ENCODE results near the gene TEC. TPM values are rescaled to one million over a fixed set of nuclear protein-coding genes. Genes with fewer than 3 reads are reported as not detected.

The TEC gene
- total RNA-seq, 1 donor from 2014 or later = 7.7 TPM

DNA sequence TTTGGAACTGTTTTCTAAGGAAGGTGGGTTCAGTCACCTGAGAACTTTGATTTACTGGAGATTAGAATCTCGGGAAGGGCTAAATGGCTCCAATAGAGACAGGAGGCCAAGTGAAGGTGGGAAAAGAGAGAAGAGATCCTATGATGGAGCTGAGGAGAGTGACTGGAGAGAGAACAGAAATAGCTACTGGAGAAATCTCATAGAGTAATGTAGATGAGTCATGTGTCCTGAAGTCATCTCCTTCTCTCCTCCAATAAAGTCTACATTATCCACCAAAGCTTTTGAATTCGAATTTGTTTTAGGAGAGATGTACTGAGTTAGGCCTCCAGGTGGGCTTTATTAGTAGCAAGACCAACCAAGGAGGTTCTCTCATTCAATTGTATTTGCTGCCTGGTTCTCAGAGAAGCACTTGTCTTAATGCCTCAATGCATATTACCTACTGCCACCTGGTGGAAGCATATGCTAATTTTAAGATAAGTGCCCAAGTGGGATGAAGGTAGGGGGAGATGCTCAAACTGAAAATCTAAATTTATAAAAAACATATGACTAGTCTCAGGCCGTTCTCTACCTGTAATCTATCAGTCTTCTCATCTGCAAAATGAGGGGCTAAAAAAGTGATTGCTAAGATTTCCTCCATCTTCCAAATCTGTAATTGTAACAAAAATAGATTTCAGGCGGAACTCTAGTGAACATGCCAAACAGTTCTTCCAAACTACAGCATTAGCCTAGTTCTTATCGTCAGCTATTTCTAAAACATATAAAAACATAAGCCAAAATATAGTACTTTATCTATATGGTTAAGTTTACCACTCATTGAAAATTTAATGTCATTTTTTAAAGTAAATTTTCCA is 160.0 kb downstream of the TEC start:
- Histone ChIP-seq H3K9me3 (no peaks in the 10 kb centered on the region), H3K4me1 (no peaks in the 10 kb centered on the region), H3K4me3 (no peak overlapping the region), H3K27me3 (no peaks in the 10 kb centered on the region), H3K36me3 (no peaks in the 10 kb centered on the region), H3K27ac (no peak overlapping the region)
- ATAC-seq (peak; percentile 68), DNase-seq (no peak)
- intact Hi-C loops (cut with DNase I) = no loop called here
- TF ChIP-seq, protein P1, sequence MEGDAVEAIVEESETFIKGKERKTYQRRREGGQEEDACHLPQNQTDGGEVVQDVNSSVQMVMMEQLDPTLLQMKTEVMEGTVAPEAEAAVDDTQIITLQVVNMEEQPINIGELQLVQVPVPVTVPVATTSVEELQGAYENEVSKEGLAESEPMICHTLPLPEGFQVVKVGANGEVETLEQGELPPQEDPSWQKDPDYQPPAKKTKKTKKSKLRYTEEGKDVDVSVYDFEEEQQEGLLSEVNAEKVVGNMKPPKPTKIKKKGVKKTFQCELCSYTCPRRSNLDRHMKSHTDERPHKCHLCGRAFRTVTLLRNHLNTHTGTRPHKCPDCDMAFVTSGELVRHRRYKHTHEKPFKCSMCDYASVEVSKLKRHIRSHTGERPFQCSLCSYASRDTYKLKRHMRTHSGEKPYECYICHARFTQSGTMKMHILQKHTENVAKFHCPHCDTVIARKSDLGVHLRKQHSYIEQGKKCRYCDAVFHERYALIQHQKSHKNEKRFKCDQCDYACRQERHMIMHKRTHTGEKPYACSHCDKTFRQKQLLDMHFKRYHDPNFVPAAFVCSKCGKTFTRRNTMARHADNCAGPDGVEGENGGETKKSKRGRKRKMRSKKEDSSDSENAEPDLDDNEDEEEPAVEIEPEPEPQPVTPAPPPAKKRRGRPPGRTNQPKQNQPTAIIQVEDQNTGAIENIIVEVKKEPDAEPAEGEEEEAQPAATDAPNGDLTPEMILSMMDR (IDR thresholded peaks at IDR 0.05) = peak; percentile 42

DNA sequence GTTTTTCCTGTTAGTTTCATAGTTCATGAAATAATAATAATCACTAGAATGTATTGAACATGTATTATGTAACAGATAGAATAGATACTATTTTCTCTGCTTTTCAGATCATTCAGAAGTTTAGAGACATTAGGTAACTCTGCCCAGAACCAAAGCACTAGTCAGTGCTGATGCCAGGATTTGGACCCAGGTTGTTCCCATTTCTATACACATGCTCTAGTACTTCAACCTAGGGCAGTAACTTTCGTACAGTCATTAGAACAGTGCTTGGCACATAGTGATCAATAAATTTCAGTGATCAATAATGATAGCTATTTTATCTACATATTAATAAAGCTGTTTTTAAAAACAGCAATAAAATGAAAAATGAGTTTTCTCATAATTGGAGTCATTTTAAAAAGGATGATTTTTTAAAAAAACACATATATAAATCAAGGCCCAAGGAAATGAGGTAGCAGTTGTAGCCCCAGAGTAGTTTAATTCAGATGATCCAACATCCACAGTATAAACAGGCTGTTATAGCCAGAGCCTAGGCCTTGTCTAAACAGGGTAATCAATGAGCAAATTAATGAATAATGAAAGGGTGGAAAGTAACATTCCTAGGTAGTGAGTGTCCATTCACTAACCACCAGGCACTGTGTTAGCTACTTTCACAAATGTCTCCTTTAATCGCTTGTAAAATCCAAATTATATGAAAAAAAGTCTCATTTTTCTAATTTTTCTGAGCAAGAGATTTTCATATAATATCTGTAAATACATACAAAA is 161.1 kb downstream of the TEC start:
- Histone ChIP-seq H3K4me3 (no peak overlapping the region), H3K9me3 (no peaks in the 10 kb centered on the region), H3K4me1 (no peaks in the 10 kb centered on the region), H3K27ac (no peak overlapping the region), H3K27me3 (no peaks in the 10 kb centered on the region), H3K36me3 (no peaks in the 10 kb centered on the region)
- intact Hi-C loops (cut with DNase I) = no loop called here
- TF ChIP-seq, protein P1 (IDR thresholded peaks at IDR 0.05) = no peak
- ATAC-seq (no peak), DNase-seq (no peak)

DNA sequence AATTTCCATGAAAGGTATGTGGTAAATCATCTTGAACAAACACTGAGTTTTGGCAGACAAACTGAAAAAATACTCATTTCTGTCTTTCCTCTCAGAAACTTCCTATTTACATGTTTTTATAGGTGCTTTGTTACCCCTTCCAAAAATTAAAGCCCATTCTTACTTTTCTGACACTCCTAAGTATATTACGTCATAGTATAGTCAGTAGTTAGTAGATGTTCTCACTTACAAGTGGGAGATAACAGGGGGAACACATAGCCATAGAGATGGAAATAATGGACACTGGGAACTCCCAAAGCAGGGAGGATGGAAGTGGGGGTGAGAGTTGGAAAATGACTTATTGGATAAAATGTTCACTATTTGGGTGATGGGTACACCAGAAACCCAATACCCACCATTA is 164.4 kb downstream of the TEC start:
- no peaks in the 10 kb centered on the region for H3K27me3 ChIP-seq
- ATAC-seq = no peak
- intact Hi-C loops (cut with DNase I) = no loop called here

DNA sequence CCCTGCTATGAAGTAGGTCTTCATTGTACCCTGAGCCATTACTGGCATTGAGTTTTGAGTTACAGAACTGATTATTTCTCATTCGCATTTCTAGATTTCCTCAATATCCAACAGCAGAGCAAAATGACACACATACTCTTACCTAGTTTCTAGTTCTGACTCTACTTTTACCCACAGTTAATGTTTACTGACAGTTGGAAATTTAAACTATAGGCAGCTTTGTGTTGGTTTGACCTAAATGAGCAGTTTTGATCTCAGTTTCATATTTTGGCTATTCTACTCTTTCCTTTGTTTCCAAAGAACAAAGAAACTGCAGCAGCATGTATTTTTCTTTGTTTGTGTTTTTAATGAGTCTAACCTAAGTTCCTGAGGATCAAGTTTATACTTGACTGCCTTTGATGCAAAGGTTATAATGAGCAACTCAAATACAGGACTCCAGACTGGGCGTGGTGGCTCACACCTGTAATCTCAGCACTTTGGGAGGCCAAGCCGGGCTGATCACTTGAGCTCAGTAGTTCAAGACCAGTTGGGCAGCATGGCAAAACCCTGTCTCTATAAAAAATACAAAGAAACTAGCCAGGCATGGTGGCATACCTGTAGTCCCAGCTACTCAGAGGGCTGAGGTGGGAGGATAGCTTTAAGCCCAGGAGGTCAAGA is 166.0 kb downstream of the TEC start:
- no peaks in the 10 kb centered on the region for H3K4me1 ChIP-seq
- intact Hi-C loops (cut with DNase I) = no loop called here
- ATAC-seq = no peak

More for the DNA sequence above, 164.4 kb downstream of the TEC start:
- no peaks in the 10 kb centered on the region for H3K9me3 ChIP-seq
- DNase-seq = no peak
- H3K36me3 ChIP-seq = no peaks in the 10 kb centered on the region
- H3K4me1 ChIP-seq = no peaks in the 10 kb centered on the region
- TF ChIP-seq, protein P1 (IDR thresholded peaks at IDR 0.05) = no peak
- H3K4me3 ChIP-seq = no peak overlapping the region
- H3K27ac ChIP-seq = no peak overlapping the region

DNA sequence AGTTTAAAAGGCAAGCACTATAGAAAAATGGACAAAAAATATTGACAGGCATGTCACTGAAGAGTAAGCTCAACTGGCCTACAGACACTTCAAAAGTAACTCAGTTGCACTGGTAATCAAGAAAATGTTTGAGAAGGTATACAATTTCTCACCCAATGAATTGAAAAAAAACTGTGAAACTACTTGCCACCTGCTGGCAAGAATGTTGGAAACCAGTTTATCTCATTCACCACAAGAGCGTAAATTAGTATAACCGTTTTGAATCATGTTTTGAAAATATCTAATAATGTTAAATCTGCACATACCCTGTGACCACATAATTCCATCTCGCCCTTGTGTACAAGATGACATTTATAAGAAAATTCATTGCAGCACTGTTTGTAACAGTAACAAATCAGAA is 167.3 kb downstream of the TEC start:
- no peak for ATAC-seq
- no peaks in the 10 kb centered on the region for H3K4me1 ChIP-seq
- no peak overlapping the region for H3K4me3 ChIP-seq
- TF ChIP-seq, protein P1 (IDR thresholded peaks at IDR 0.05) = no peak
- intact Hi-C loops (cut with DNase I) = no loop called here
- no peaks in the 10 kb centered on the region for H3K27me3 ChIP-seq
- DNase-seq = no peak
- H3K9me3 ChIP-seq = no peaks in the 10 kb centered on the region
- no peaks in the 10 kb centered on the region for H3K36me3 ChIP-seq
- no peak overlapping the region for H3K27ac ChIP-seq

More for the DNA sequence above, 166.0 kb downstream of the TEC start:
- TF ChIP-seq, protein P1 (IDR thresholded peaks at IDR 0.05) = no peak
- Histone ChIP-seq H3K9me3 (no peaks in the 10 kb centered on the region), H3K36me3 (no peaks in the 10 kb centered on the region), H3K27me3 (no peaks in the 10 kb centered on the region), H3K4me3 (no peak overlapping the region), H3K27ac (no peak overlapping the region)
- no peak for DNase-seq

Data from upper lobe of right lung (tissue), 1 donor.